ENCODE data around the gene ITPR2.

- no peak for TF ChIP-seq MAX (IDR thresholded peaks at IDR 0.05)
- no peak for TF ChIP-seq EGR1 (IDR thresholded peaks at IDR 0.05; ENCODE audit: low read depth in 2 of 2)
- no peak for TF ChIP-seq FOXA2 (IDR thresholded peaks at IDR 0.05)
- no peak for TF ChIP-seq REST (IDR thresholded peaks at IDR 0.05)
Measured at GRCh38 chr12:26304273-26304672, 528.7 kb downstream of the ITPR2 start.
